HepG2 (cell line): ENCODE results near the gene C6orf62. TPM values are rescaled to one million over a fixed set of nuclear protein-coding genes. Genes with fewer than 3 reads are reported as not detected.

Experiments used
- ATAC-seq: fragments of 200-7000 bp; cut with Tn5 transposase; 3 replicates; pipeline ENCODE4 v1.9.1; 2020; ENCODE audit warnings: mild to moderate bottlenecking, moderate library complexity
- BruUV-seq: library from RNA; stranded (reverse); fragments of 400-500 nt; replicated peaks from 2 replicates; lab custom pipeline; 2021; lab: Mats Ljungman, UMichigan
- CTCF ChIA-PET: fragments of 300-600 bp; formaldehyde crosslinking; extraction: SDS; loops from one replicate; lab custom pipeline; 2021; ENCODE audit warnings: low total read pairs, inconsistent platforms, low intra/inter-chr PET ratio; lab: Yijun Ruan, JAX
- POLR2A ChIA-PET: fragments of 350-600 bp; sonication (Branson Sonifier 250); formaldehyde crosslinking; loops from one replicate; lab custom pipeline; 2020; ENCODE audit warnings: antibody characterized with exemption, inconsistent platforms; lab: Yijun Ruan, JAX
- DNase-seq: peaks from one replicate; pipeline ENCODE4 v3.0.0-alpha.2; 2015; ENCODE audit warnings: low spot score
- FAIRE-seq: peaks from 3 replicates; lab custom pipeline; 2011; peaks lifted over from hg19 to GRCh38; lab: Jason Lieb, UNC
- H2AFZ ChIP-seq: one replicate; pipeline ENCODE4 v1.6.1; 2011; ENCODE audit warnings: low read length, inconsistent platforms
- H3K27ac ChIP-seq: fragments of 300-600 bp; 3 replicates; pipeline ENCODE4 v1.8.0; 2011; ENCODE audit warnings: mixed run types, mild to moderate bottlenecking, mixed read lengths, low read length, inconsistent platforms; ENCODE audit not compliant: insufficient read depth; ENCODE audit errors: extremely low read length
- H3K27me3 ChIP-seq, 2 experiments: fragments of 200-600 bp in 1 of 2; 2 replicates in 1 of 2; 3 replicates in 1 of 2; pipeline versions ENCODE4 v1.6.0 to v1.8.0; 2011; ENCODE audit warnings: low read length in 2 of 2, mild to moderate bottlenecking in 2 of 2, moderate library complexity in 2 of 2, inconsistent platforms in 1 of 2; ENCODE audit not compliant: insufficient read depth in 2 of 2, control insufficient read depth in 1 of 2
- H3K36me3 ChIP-seq, 2 experiments: fragments of 200-600 bp in 1 of 2; replicated peaks in 1 of 2; 2 replicates in 1 of 2; 3 replicates in 1 of 2; pipeline versions ENCODE4 v1.5.1 to v1.8.0; 2011; ENCODE audit warnings: low read length in 2 of 2, inconsistent platforms in 1 of 2; ENCODE audit not compliant: insufficient read depth in 2 of 2, control insufficient read depth in 1 of 2
- H3K4me1 ChIP-seq: 2 replicates; pipeline ENCODE4 v1.5.1; 2012; ENCODE audit warnings: low read length, inconsistent platforms; ENCODE audit not compliant: insufficient read depth
- H3K4me2 ChIP-seq: 2 replicates; pipeline ENCODE4 v1.6.0; 2011; ENCODE audit warnings: low read depth, low read length, inconsistent platforms
- H3K4me3 ChIP-seq, 3 experiments: fragments of 200-600 bp in 1 of 3; sonication (generic), shearing (Covaris generic) in 1 of 3; replicated peaks in 1 of 3; 2 replicates each; pipeline ENCODE4 v1.5.1; 2011 to 2016; ENCODE audit warnings: low read length in 3 of 3, inconsistent platforms in 2 of 3, low read depth in 2 of 3, mild to moderate bottlenecking in 2 of 3, control low read depth in 1 of 3, mixed read lengths in 1 of 3; ENCODE audit not compliant: insufficient read depth in 1 of 3
- H3K79me2 ChIP-seq: one replicate; pipeline ENCODE4 v1.6.1; 2011; ENCODE audit warnings: low read length, inconsistent platforms; ENCODE audit not compliant: insufficient read depth
- H3K9ac ChIP-seq: 2 replicates; pipeline ENCODE4 v1.6.0; 2011; ENCODE audit warnings: mild to moderate bottlenecking, low read depth, low read length, inconsistent platforms; ENCODE audit not compliant: insufficient read depth
- H3K9me3 ChIP-seq: 2 replicates; pipeline ENCODE4 v1.5.1; 2012; ENCODE audit warnings: mild to moderate bottlenecking, low read length
- H4K20me1 ChIP-seq: 2 replicates; pipeline ENCODE4 v1.6.0; 2011; ENCODE audit warnings: inconsistent platforms, mild to moderate bottlenecking, low read length, moderate library complexity; ENCODE audit not compliant: insufficient read depth
- ARID3A ChIP-seq: IDR thresholded peaks from 2 replicates; pipeline ENCODE4 v1.6.1; 2012; ENCODE audit warnings: low read depth, low read length, improper control_type of control experiment
- ATAD3A ChIP-seq: sonication (generic); formaldehyde crosslinking; IDR thresholded peaks from 2 replicates; pipeline ENCODE4 v1.4.0; 2020; ENCODE audit warnings: missing genetic modification reagents
- GATA4 ChIP-seq: sonication (generic); IDR thresholded peaks from 2 replicates; pipeline ENCODE4 v1.6.1; 2016; ENCODE audit warnings: antibody characterized with exemption, low read depth, borderline replicate concordance
- HNF1A ChIP-seq, 2 experiments: sonication (generic) in 1 of 2; formaldehyde crosslinking in 1 of 2; IDR thresholded peaks; 2 replicates each; pipeline versions ENCODE4 v1.4.0 to v1.6.1; 2016 to 2020; ENCODE audit warnings: borderline replicate concordance in 1 of 2, low read depth in 1 of 2, mild to moderate bottlenecking in 1 of 2, missing genetic modification reagents in 1 of 2
- HNRNPK ChIP-seq: fragments of 200-400 bp; formaldehyde crosslinking; IDR thresholded peaks from 2 replicates; pipeline ENCODE4 v1.6.1; 2018; ENCODE audit warnings: low read length, low read depth, moderate library complexity, mild to moderate bottlenecking; ENCODE audit not compliant: poor library complexity, severe bottlenecking
- HOXD1 ChIP-seq: sonication (generic); formaldehyde crosslinking; IDR thresholded peaks from 2 replicates; pipeline ENCODE4 v1.5.0; 2020; ENCODE audit warnings: missing genetic modification reagents
- RELA ChIP-seq: sonication (generic); formaldehyde crosslinking; IDR thresholded peaks from 2 replicates; pipeline ENCODE4 v1.4.0; 2020; ENCODE audit warnings: missing genetic modification reagents
- SYNCRIP ChIP-seq: fragments of 200-400 bp; formaldehyde crosslinking; IDR thresholded peaks from 2 replicates; pipeline ENCODE4 v1.6.1; 2018; ENCODE audit warnings: mild to moderate bottlenecking, low read depth, low read length; ENCODE audit not compliant: insufficient read depth
- ZIK1 ChIP-seq: sonication (generic); formaldehyde crosslinking; IDR thresholded peaks from 2 replicates; pipeline ENCODE4 v1.5.0; 2020; ENCODE audit warnings: mild to moderate bottlenecking, low read depth, missing genetic modification reagents, borderline replicate concordance
- ZMYM3 ChIP-seq: sonication (generic); formaldehyde crosslinking; IDR thresholded peaks from 2 replicates; pipeline ENCODE4 v1.5.1; 2020; ENCODE audit warnings: mild to moderate bottlenecking, missing genetic modification reagents
- ZNF674 ChIP-seq: sonication (generic); formaldehyde crosslinking; IDR thresholded peaks from 2 replicates; pipeline ENCODE4 v1.5.0; 2020; ENCODE audit warnings: low read depth, mild to moderate bottlenecking, missing genetic modification reagents
- ZNF703 ChIP-seq: sonication (generic); formaldehyde crosslinking; IDR thresholded peaks from 2 replicates; pipeline ENCODE4 v1.5.1; 2020; ENCODE audit warnings: missing genetic modification reagents, mild to moderate bottlenecking, moderate library complexity, borderline replicate concordance
- ZNF709 ChIP-seq: sonication (generic); formaldehyde crosslinking; IDR thresholded peaks from 2 replicates; pipeline ENCODE4 v1.5.0; 2020; ENCODE audit warnings: mild to moderate bottlenecking, missing genetic modification reagents
- WGBS: methylation state at CpG from one replicate; pipeline ENCODE4 v1.1.6; 2017; ENCODE audit warnings: low lambda C conversion rate; 5-methylcytosine and 5-hydroxymethylcytosine counted together
- in situ Hi-C: cut with HindIII; loops from 2 replicates; pipeline ENCODE4 v1.10.0; 2017; ENCODE audit warnings: low pct_unique_long_range_greater_than_20kb; ENCODE audit not compliant: extremely low pct_ligation_motif_present
- intact Hi-C: fragments of 100-400 bp; cut with micrococcal nuclease; formaldehyde crosslinking; loops from one replicate; pipeline ENCODE4 v1.10.0; 2022; ENCODE audit not compliant: unreplicated experiment
- polyA plus RNA-seq, 8 experiments: library from polyadenylated mRNA; depleted of rRNA in 3 of 8; stranded (reverse) in 7 of 8; unstranded in 1 of 8; fragments of >200 nt; fragmentation: Illumina TruSeq in 4 of 8; extraction: Trizol in 4 of 8; gene quantifications; 2 replicates each; pipeline versions ENCODE4 v1.2.1 to v1.2.3, GENCODE V29; 2011 to 2016; ENCODE audit warnings: low read depth in 4 of 8, missing spikeins in 1 of 8, mixed read lengths in 1 of 8; ENCODE audit not compliant: insufficient read depth in 1 of 8
- total RNA-seq, 5 experiments: library from RNA; depleted of rRNA; stranded (reverse); fragments of >200 nt; fragmentation: Illumina TruSeq; extraction: Trizol; gene quantifications; 2 replicates each; pipeline ENCODE4 v1.2.3, GENCODE V29; 2016; ENCODE audit warnings: low read depth in 1 of 5
- TF ChIP-seq, protein P1 (sequence below): sonication (generic); formaldehyde crosslinking; IDR thresholded peaks from 2 replicates; pipeline ENCODE4 v1.5.0; 2020; ENCODE audit warnings: mild to moderate bottlenecking, low read depth, missing genetic modification reagents, borderline replicate concordance
- TF ChIP-seq, protein P2 (sequence below): sonication (generic); formaldehyde crosslinking; IDR thresholded peaks from 2 replicates; pipeline ENCODE4 v1.8.1; 2023; ENCODE audit warnings: mild to moderate bottlenecking, missing genetic modification reagents

The C6orf62 gene
- total and polyA plus RNA-seq, 2 of the 13 experiments (the other 11 are each of a cell fraction or from before 2014, with no cell fraction given): 54.8 to 90.4 TPM

DNA sequence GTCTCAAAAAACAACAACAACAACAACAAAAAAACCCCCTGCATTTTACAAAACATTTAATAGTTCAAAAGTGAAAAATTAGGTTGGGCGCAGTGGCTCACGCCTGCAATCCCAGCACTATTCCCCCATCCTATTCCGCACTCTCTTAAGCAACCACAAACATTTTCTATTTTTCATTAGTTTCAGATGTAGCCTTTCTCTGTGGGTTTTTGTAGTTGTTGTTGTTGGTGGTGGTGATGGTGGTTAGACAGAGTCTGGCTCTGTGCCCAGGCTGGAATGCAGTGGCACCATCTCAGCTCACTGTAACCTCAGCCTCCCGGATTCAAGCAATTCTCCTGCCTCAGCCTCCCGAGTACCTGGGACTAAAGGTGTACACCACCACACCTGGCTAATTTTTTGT, 49.4 kb upstream of the C6orf62 start:
- DNase-seq: no peak
- H3K79me2 ChIP-seq: no peaks in the 10 kb centered on the region
- H3K9ac ChIP-seq: no peak overlapping the region
- H3K4me2 ChIP-seq: no peak overlapping the region
- no peak overlapping the region for H3K27ac ChIP-seq
- BruUV-seq: no TSS peak
- no peak for ATAC-seq
- FAIRE-seq: no peak
- in situ Hi-C loops (loop anchor here (5.0 kb wide), 1 partner anchor 186 kb away; no protein-coding TSS in a partner anchor), intact Hi-C loops (no loop called here)
- no peaks in the 10 kb centered on the region for H3K36me3 ChIP-seq
- H3K9me3 ChIP-seq: no peaks in the 10 kb centered on the region
- no peaks in the 10 kb centered on the region for H3K27me3 ChIP-seq
- ChIA-PET POLR2A (no interaction called here), CTCF (no interaction called here)
- WGBS: 99% methylated on average over 5 of the region's 5 CpGs
- no peaks in the 10 kb centered on the region for H4K20me1 ChIP-seq
- H3K4me3 ChIP-seq: no peak overlapping the region
- no peak overlapping the region for H2AFZ ChIP-seq
- H3K4me1 ChIP-seq: peaks cover 49% of the 10 kb centered on the region
- TF ChIP-seq ATAD3A (CRISPR knock-in tag) (no peak), GATA4 (no peak), ZNF709 (CRISPR knock-in tag) (no peak), HNF1A (IDR thresholded peaks at IDR 0.05; ENCODE audit: low read depth) (no peak), HNF1A (CRISPR knock-in tag; IDR thresholded peaks at IDR 0.05; ENCODE audit: borderline replicate concordance) (no peak), ARID3A (no peak), HNRNPK (no peak), RELA (CRISPR knock-in tag) (no peak), HOXD1 (CRISPR knock-in tag) (no peak), ZNF703 (no peak), ZIK1 (CRISPR knock-in tag) (no peak), ZNF674 (CRISPR knock-in tag) (no peak), ZMYM3 (no peak), SYNCRIP (no peak)
- TF ChIP-seq, protein P1, sequence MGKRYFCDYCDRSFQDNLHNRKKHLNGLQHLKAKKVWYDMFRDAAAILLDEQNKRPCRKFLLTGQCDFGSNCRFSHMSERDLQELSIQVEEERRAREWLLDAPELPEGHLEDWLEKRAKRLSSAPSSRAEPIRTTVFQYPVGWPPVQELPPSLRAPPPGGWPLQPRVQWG: no peak
- TF ChIP-seq, protein P2, sequence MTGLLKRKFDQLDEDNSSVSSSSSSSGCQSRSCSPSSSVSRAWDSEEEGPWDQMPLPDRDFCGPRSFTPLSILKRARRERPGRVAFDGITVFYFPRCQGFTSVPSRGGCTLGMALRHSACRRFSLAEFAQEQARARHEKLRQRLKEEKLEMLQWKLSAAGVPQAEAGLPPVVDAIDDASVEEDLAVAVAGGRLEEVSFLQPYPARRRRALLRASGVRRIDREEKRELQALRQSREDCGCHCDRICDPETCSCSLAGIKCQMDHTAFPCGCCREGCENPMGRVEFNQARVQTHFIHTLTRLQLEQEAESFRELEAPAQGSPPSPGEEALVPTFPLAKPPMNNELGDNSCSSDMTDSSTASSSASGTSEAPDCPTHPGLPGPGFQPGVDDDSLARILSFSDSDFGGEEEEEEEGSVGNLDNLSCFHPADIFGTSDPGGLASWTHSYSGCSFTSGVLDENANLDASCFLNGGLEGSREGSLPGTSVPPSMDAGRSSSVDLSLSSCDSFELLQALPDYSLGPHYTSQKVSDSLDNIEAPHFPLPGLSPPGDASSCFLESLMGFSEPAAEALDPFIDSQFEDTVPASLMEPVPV (CRISPR knock-in tag): no peak
